GM08714 (cell line): Measurements from ENCODE around the gene MSGN1.

Experiments used
- H3K4me3 ChIP-seq: fragments of 200-500 bp; sonication (Bioruptor generic); 2 replicates; pipeline ENCODE4 v1.5.1; 2014; ENCODE audit warnings: mild to moderate bottlenecking, low read length, inconsistent platforms
- ZNF274 ChIP-seq: IDR thresholded peaks from 2 replicates; pipeline ENCODE4 v1.6.1; 2012; ENCODE audit warnings: mild to moderate bottlenecking, low read depth, low read length

The MSGN1 gene, protein sequence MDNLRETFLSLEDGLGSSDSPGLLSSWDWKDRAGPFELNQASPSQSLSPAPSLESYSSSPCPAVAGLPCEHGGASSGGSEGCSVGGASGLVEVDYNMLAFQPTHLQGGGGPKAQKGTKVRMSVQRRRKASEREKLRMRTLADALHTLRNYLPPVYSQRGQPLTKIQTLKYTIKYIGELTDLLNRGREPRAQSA

DNA sequence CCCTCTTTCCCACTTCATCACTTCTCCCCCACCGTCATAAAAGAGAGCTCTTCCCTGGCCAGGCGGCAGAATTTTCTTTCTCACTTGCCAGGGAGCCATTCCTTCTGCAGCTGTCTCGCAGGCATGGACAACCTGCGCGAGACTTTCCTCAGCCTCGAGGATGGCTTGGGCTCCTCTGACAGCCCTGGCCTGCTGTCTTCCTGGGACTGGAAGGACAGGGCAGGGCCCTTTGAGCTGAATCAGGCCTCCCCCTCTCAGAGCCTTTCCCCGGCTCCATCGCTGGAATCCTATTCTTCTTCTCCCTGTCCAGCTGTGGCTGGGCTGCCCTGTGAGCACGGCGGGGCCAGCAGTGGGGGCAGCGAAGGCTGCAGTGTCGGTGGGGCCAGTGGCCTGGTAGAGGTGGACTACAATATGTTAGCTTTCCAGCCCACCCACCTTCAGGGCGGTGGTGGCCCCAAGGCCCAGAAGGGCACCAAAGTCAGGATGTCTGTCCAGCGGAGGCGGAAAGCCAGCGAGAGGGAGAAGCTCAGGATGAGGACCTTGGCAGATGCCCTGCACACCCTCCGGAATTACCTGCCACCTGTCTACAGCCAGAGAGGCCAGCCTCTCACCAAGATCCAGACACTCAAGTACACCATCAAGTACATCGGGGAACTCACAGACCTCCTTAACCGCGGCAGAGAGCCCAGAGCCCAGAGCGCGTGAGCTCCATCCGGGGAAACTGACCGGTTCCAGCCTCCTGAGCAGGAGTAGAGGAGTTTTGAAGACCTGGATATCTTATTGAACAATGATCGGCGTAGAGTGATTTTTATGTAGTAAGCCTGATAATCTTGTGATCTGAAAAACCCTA is at the start of gene MSGN1:
Gene MSGN1, plus strand, starts transcription at position 65 of the 850 bp plus-strand sequence. Its CDS starts 59 bp downstream, at position 124.
- no peak within 1 kb of the TSS for H3K4me3 ChIP-seq
- TF ChIP-seq ZNF274: no peak

DNA sequence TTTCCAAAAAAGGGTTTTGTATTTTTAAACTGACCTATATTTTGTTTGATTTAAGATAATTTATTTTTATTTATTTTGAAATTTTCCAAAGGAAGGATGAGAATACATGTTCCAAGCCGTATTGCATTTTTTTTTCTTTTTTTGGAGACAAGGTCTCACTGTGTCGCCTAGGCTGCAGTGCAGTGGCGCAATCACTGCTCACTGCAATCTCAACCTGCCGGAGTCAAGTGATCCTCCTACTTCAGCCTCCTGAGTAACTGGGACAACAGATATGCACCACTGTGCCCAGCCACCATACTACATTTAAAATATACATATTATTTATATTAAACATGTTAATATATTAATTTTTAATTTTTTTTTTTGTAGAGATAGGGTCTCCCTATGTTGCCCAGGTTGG is 47.4 kb upstream of the MSGN1 start:
- no peak for TF ChIP-seq ZNF274
- no peak overlapping the region for H3K4me3 ChIP-seq

DNA sequence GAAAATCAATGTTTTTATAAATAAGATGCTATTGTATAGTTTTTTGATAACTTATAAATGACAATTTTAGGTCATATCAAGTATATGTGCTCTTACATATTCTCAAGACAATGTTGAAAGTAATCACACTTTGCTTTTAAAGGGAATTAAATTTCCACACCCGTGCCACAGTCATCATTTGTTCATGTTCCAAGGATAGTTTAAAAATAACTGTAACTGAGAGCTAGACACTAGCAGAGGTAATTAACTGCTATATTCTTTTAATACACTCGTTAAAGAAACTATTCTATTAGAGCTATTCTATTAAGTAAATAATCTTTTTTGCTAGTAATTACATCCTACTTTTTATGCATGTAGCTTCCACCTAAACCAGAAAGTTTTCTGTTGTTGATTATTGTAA is 44.3 kb upstream of the MSGN1 start:
- no peak for TF ChIP-seq ZNF274
- no peak overlapping the region for H3K4me3 ChIP-seq

DNA sequence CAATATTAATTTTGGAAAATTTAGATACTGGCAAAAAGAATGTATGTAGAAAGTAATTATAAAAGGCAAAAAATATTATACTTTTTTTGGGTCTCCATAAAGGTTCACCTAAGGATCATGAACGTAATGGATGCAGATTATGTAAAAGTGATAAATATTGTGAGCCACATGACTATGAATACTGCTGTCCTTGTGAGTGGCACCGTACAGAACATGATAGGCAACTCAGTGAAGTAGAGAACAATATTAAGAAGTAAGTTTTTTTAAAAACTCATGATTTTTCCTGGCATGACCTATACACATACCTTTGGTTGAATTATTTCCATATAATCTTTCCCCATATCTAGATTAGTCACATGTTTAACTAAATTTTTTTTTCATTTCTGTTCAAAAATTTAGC is 43.7 kb upstream of the MSGN1 start:
- no peak for TF ChIP-seq ZNF274
- no peak overlapping the region for H3K4me3 ChIP-seq

DNA sequence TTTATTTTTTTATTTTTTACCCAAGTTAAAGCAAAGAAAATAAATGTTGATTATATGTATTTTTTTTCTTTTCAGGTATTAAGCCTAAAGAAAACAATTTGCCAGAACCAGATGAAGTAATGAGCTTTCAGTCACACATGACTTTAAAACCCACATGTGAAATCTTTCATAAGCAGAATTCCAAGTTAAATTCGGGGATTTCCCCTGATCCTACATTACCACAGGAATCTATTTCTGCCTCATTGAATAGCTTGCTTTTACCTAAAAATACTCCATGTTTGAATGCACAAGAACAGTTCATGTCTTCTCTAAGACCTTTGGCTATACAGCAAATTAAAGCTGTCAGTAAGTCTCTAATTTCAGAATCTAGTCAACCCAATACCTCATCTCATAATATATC is 35.7 kb upstream of the MSGN1 start:
- no peak overlapping the region for H3K4me3 ChIP-seq
- no peak for TF ChIP-seq ZNF274

DNA sequence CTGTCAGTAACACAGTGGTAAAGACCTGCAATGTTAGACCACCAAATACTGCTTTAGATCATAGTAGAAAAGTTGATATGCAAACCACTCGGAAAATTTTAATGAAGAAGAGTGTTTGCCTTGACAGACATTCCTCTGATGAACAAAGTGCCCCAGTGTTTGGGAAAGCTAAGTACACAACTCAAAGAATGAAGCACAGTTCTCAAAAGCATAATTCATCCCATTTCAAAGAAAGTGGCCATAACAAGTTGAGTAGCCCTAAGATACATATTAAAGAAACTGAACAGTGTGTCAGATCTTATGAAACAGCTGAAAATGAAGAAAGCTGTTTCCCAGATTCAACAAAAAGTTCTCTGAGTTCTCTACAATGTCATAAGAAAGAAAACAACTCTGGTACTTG is 34.8 kb upstream of the MSGN1 start:
- TF ChIP-seq ZNF274: no peak
- no peak overlapping the region for H3K4me3 ChIP-seq

DNA sequence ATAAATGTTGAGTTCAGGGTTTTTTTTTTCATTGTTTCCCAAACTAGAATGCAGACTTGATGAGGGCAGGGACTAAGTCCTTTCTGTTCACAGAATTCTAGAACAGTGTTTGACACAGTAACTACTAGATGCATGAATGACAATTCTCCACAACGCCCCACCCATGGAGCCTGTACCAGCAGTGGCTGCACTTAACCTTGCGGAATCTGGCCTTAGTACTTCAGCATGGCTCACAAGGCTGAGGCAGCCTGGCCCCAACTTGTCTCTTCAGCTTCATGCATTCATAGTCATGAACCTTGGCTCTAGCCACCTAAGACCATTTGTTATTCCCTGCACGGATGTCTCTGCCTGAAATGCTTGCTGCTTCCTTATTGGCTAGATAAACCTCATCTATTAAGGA is 29.5 kb upstream of the MSGN1 start:
- no peak for TF ChIP-seq ZNF274
- no peak overlapping the region for H3K4me3 ChIP-seq

DNA sequence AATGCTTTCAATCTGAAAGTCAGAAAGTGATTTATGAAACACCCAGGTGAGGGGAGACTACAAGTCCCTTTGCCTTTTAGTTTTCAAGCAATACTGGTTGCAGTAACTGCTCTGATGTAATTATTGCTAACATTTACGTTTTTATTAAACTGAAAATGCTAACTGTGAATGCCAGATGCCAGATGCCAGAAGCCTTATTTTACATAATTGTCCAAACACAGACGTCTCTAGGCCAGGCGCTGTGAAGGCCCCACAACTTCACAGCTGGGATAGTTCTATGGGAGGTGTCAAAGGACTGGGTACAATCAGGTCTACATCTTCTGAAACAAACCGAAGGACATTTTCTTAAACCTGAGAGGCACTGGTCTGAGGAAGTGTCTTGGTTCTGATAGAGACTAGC is 27.5 kb upstream of the MSGN1 start:
- TF ChIP-seq ZNF274: no peak

DNA sequence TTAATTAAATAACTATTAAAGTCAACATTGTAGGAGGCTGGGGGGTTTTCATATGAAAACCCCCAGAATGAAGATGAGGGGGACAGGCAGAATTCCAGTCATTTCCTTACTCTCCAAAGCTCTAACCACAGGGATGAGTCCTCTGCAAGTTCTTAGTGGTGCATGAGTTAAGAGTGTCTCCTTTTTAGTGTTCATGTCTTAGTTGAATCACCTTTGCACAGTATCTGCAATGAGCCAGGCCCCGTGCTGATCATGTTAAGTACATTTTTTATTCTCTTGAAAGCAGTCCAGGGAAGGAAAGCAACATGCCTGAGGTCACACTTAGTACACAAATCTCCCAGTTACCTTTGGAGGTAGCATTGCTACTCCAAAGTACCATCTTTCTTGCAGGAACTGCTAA is 25.7 kb upstream of the MSGN1 start:
- H3K4me3 ChIP-seq: no peak overlapping the region
- no peak for TF ChIP-seq ZNF274

More for the DNA sequence above, 27.5 kb upstream of the MSGN1 start:
- no peak overlapping the region for H3K4me3 ChIP-seq

DNA sequence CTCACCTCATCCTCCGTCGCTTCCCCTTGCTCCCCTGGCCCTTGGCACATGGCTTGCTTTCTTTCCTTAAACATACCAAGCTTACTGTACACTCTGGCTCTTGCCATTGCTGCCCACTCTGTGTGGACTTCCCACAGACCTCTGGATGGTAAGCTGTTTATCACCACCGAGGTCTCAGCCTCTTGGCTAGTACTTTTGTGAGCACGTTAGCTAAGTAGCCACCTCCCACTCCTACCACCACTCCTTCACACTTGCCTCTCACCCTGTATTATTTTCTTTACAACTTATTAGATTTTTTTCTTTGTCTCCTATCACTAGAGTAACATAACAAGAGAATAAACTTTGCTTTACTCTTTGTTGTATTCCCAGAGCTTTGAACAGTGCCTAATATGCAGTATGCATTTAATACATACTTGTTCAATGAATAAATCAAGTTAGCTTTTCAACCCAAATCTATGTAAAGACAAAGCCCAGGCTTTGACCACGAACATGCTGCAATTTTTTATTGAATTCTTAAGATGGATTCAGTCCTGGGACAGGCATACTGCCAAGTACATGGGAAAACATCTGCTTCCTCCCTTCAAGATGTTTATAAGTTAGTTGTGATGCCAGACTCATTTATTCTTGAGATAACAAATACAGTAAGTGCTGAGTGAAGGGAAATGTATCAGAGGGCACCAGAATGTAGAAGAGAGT is 25.0 kb upstream of the MSGN1 start:
- no peak overlapping the region for H3K4me3 ChIP-seq
- TF ChIP-seq ZNF274: no peak

DNA sequence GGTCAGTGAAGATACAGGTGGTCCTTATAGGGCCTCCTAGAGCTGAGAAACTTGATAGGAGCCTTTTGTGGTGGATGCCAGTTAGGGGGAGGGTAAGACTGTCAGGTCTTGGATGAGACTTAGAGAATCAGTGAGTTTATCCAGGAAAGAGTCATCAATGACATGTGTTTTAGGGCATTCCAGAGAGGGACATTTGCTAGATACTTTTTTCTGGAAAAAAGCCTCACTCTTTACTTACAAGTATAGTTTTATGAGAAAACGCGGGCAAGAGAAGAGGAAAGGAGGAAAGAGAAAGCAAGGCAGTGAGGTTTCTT is 24.5 kb upstream of the MSGN1 start:
- no peak overlapping the region for H3K4me3 ChIP-seq
- TF ChIP-seq ZNF274: no peak

DNA sequence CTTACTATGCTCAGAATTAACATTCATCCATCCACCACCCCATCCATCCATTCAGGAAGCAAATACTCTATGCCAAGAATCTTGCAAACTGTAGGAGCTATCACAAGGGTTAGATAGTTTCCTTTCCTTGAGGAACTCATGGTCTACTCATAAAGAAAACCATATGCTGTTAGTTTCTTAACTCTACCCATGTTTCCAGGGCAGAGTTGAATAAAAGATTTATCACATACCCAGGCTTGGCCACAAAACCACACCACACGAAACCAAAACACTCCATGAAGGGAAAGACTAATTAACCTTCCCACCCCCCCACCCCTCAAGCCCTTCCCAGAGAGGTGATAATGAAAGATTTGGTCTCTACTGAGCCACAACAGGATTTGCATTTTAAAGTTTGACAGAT is 23.7 kb upstream of the MSGN1 start:
- no peak overlapping the region for H3K4me3 ChIP-seq
- no peak for TF ChIP-seq ZNF274

DNA sequence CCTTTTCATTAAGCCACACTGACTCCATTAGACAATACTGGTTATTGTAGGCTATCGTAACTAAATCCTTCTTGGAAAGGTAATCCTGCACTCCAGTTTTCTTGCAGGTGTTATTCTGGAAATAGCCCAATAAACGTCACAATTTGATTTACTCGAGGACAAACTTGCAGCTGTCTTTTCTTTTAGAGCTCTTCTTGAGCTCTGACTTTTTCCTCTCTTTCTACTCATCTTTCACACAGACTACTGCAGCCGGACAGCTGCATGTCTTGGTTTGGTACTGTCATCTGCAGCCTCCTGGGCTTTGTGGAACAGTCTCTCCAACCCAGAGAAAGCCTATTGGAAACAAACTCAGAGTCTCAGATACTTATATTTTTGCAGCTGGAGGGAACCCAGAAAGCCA is 23.0 kb upstream of the MSGN1 start:
- TF ChIP-seq ZNF274: no peak
- H3K4me3 ChIP-seq: no peak overlapping the region

DNA sequence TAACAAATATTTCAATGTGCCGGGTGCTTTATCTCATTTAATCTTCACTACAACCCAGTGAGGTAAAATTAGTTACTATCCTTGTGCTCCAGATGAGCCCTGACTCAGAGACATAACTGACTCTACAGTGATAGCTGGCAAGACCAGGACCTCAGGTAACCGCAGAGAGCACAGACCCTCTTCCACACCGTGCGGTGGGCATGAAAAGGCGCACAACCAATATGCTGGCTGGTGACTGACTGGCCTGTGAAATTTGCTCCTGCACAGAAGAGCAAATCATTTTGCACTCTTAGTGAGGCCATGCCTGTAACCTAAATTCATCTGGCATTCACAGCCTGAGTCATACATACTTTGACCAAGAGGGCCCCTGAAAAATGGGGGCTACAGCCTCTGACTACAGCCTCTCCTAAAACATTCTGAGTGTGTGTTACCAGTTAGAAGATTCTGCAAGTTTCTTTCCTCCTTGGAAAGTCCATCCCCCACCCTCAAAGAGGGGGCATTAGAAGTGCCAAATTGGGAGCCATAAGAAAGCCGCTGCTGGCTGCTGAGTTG is 22.4 kb upstream of the MSGN1 start:
- TF ChIP-seq ZNF274: no peak
- no peak overlapping the region for H3K4me3 ChIP-seq

DNA sequence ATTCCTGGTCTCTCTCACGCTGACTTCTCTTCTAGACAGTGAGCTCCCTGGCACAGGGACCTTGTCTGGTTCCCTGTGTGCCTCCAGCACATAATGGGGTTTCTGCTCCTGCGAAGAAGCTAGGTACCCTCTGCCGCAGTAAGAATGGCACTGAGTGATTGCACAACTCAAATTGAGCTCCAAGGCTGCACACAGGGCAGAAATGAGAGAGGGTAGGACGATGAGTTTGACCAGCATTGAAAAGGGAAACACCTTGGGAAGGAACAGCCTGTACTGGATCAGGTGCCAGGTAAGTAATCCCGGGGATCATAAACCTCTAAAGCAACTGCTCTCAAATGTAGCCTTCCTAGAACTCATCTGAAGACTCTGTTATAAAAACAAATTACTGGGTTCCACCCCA is 21.0 kb upstream of the MSGN1 start:
- TF ChIP-seq ZNF274: no peak
- no peak overlapping the region for H3K4me3 ChIP-seq
